Nephron progenitor cell (in vitro differentiated cells): ENCODE results near the gene AIRE.
A peak's percentile ranks its signal among the peaks of the same experiment; 100 is the strongest.

Experiments
- DNase-seq: peaks from one replicate; pipeline ENCODE4 v3.0.0; 2021
- H3K27ac Mint-ChIP-seq: 2 replicates; pipeline ENCODE4 v1.8.0; 2021; ENCODE audit warnings: mild to moderate bottlenecking, moderate library complexity, mixed read lengths
- H3K27me3 Mint-ChIP-seq: 2 replicates; pipeline ENCODE4 v1.8.0; 2021; ENCODE audit warnings: mild to moderate bottlenecking, low read depth, mixed read lengths; ENCODE audit not compliant: poor library complexity
- H3K36me3 Mint-ChIP-seq: 2 replicates; pipeline ENCODE4 v1.8.0; 2021; ENCODE audit warnings: low read depth, mixed read lengths
- H3K4me1 Mint-ChIP-seq: 2 replicates; pipeline ENCODE4 v1.8.0; 2021; ENCODE audit warnings: mixed read lengths
- H3K4me3 Mint-ChIP-seq: 2 replicates; pipeline ENCODE4 v1.8.0; 2021; ENCODE audit warnings: mild to moderate bottlenecking, moderate library complexity, mixed read lengths
- H3K9me3 Mint-ChIP-seq: 2 replicates; pipeline ENCODE4 v1.8.0; 2021; ENCODE audit warnings: mild to moderate bottlenecking, moderate library complexity, mixed read lengths
- CTCF ChIP-seq: fragments of 200-600 bp; sonication (generic); IDR thresholded peaks from 2 replicates; pipeline ENCODE4 v1.5.0; 2021; ENCODE audit warnings: antibody characterized with exemption

The AIRE gene

GRCh38 chr21:44261675-44262295 is 23.9 kb upstream of the AIRE start, which contains the start of gene DNMT3L:
Gene DNMT3L, minus strand, starts transcription at chr21:44261897. Its CDS starts 638 bp downstream, at chr21:44261259.
- no peaks in the 10 kb centered on the region for H3K36me3 Mint-ChIP-seq
- no peak within 1 kb of the TSS for H3K4me3 Mint-ChIP-seq
- TF ChIP-seq CTCF, result no peak
- H3K9me3 Mint-ChIP-seq, result no peaks in the 10 kb centered on the region
- DNase-seq, result no peak
- peaks cover 18% of the 10 kb centered on the region for H3K27me3 Mint-ChIP-seq
- H3K4me1 Mint-ChIP-seq, result peaks cover 15% of the 10 kb centered on the region
- no peak within 1 kb of the TSS for H3K27ac Mint-ChIP-seq

- peaks cover 15% of the 10 kb centered on the region for H3K4me1 Mint-ChIP-seq
- no peaks in the 10 kb centered on the region for H3K36me3 Mint-ChIP-seq
- peaks cover 18% of the 10 kb centered on the region for H3K27me3 Mint-ChIP-seq
- no peaks in the 10 kb centered on the region for H3K9me3 Mint-ChIP-seq
- no peak for TF ChIP-seq CTCF
- no peak overlapping the region for H3K27ac Mint-ChIP-seq
- no peak for DNase-seq
- H3K4me3 Mint-ChIP-seq, result no peak overlapping the region
These were observed 23.2 kb upstream of the AIRE start for GRCh38 chr21:44262338-44263056.

GRCh38 chr21:44263221-44263760 is 22.4 kb upstream of the AIRE start:
- Mint-ChIP-seq H3K27me3 (peaks cover 18% of the 10 kb centered on the region), H3K4me3 (peak overlapping the region; percentile 56), H3K4me1 (peaks cover 15% of the 10 kb centered on the region), H3K9me3 (no peaks in the 10 kb centered on the region), H3K27ac (peak overlapping the region; percentile 90), H3K36me3 (no peaks in the 10 kb centered on the region)
- no peak for TF ChIP-seq CTCF
- peak; percentile 68 for DNase-seq

GRCh38 chr21:44263768-44264167 is 21.9 kb upstream of the AIRE start:
- peaks cover 14% of the 10 kb centered on the region for H3K27me3 Mint-ChIP-seq
- no peak for TF ChIP-seq CTCF
- H3K27ac Mint-ChIP-seq, result peak overlapping the region; percentile 90
- H3K36me3 Mint-ChIP-seq, result no peaks in the 10 kb centered on the region
- no peaks in the 10 kb centered on the region for H3K9me3 Mint-ChIP-seq
- peaks cover 15% of the 10 kb centered on the region for H3K4me1 Mint-ChIP-seq
- peak overlapping the region; percentile 56 for H3K4me3 Mint-ChIP-seq
- no peak for DNase-seq

GRCh38 chr21:44265734-44266270 is 19.9 kb upstream of the AIRE start:
- Mint-ChIP-seq H3K9me3 (no peaks in the 10 kb centered on the region), H3K27me3 (peaks cover 4% of the 10 kb centered on the region), H3K36me3 (no peaks in the 10 kb centered on the region), H3K27ac (no peak overlapping the region), H3K4me3 (no peak overlapping the region), H3K4me1 (peaks cover 15% of the 10 kb centered on the region)
- TF ChIP-seq CTCF, result no peak
- DNase-seq, result no peak
